ENCODE measurements around the gene SS18L1. TPM values are rescaled to one million over a fixed set of nuclear protein-coding genes. Genes with fewer than 3 reads are reported as not detected.

Gene SS18L1
- total and polyA plus RNA-seq, 10 of the 15 experiments (the other 5 are each of a cell fraction or from before 2014, with no cell fraction given): 1.8 to 20.0 (median 6.6) TPM

DNA sequence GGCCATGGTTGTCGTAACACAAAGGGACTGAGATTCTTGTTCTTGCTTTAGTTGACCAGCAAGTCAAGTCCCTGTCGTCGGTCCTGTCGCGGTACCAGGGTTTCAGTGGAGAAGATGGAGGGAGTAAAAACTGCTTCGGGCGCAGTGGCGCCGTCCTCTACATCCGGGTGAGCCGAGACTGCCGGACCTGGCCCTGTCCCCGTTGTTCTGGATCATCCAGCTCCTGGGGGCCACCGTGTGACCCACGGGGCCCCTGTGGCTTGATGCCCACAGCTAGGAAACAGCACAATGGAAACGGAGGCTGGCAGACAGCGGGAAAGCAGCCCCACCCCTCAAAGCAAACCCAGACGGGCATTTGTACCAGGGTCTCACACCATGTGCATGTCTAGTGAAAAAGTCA lies 54.2 kb downstream of the SS18L1 start:
- intact Hi-C loops (cut with micrococcal nuclease; ENCODE audit: unreplicated experiment): no loop called here
- no peak for FAIRE-seq
- 95% methylated on average over 18 of the region's 18 CpGs for WGBS (ENCODE audit: insufficient coverage, insufficient replicate concordance, low lambda C conversion rate, missing lambda C conversion rate)
- no peak for TF ChIP-seq CHD2 (IDR thresholded peaks at IDR 0.05; ENCODE audit: borderline replicate concordance, low read depth, low read length)
- no peak for TF ChIP-seq CHD4 (IDR thresholded peaks at IDR 0.05)
- TF ChIP-seq, protein P1, sequence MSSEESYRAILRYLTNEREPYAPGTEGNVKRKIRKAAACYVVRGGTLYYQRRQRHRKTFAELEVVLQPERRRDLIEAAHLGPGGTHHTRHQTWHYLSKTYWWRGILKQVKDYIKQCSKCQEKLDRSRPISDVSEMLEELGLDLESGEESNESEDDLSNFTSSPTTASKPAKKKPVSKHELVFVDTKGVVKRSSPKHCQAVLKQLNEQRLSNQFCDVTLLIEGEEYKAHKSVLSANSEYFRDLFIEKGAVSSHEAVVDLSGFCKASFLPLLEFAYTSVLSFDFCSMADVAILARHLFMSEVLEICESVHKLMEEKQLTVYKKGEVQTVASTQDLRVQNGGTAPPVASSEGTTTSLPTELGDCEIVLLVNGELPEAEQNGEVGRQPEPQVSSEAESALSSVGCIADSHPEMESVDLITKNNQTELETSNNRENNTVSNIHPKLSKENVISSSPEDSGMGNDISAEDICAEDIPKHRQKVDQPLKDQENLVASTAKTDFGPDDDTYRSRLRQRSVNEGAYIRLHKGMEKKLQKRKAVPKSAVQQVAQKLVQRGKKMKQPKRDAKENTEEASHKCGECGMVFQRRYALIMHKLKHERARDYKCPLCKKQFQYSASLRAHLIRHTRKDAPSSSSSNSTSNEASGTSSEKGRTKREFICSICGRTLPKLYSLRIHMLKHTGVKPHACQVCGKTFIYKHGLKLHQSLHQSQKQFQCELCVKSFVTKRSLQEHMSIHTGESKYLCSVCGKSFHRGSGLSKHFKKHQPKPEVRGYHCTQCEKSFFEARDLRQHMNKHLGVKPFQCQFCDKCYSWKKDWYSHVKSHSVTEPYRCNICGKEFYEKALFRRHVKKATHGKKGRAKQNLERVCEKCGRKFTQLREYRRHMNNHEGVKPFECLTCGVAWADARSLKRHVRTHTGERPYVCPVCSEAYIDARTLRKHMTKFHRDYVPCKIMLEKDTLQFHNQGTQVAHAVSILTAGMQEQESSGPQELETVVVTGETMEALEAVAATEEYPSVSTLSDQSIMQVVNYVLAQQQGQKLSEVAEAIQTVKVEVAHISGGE (CRISPR knock-in tag; IDR thresholded peaks at IDR 0.05): no peak
- TF ChIP-seq ZNF622 (IDR thresholded peaks at IDR 0.05): no peak
- no peak for TF ChIP-seq SMAD5 (IDR thresholded peaks at IDR 0.05; ENCODE audit: low read depth)
- TF ChIP-seq MYB (IDR thresholded peaks at IDR 0.05; ENCODE audit: borderline replicate concordance, low read depth, low read length): no peak
- no peak for TF ChIP-seq BCL11A (IDR thresholded peaks at IDR 0.05; ENCODE audit: low read depth, low read length)
- TF ChIP-seq ATF7 (IDR thresholded peaks at IDR 0.05; ENCODE audit: low read depth): no peak
- TF ChIP-seq, protein P2, sequence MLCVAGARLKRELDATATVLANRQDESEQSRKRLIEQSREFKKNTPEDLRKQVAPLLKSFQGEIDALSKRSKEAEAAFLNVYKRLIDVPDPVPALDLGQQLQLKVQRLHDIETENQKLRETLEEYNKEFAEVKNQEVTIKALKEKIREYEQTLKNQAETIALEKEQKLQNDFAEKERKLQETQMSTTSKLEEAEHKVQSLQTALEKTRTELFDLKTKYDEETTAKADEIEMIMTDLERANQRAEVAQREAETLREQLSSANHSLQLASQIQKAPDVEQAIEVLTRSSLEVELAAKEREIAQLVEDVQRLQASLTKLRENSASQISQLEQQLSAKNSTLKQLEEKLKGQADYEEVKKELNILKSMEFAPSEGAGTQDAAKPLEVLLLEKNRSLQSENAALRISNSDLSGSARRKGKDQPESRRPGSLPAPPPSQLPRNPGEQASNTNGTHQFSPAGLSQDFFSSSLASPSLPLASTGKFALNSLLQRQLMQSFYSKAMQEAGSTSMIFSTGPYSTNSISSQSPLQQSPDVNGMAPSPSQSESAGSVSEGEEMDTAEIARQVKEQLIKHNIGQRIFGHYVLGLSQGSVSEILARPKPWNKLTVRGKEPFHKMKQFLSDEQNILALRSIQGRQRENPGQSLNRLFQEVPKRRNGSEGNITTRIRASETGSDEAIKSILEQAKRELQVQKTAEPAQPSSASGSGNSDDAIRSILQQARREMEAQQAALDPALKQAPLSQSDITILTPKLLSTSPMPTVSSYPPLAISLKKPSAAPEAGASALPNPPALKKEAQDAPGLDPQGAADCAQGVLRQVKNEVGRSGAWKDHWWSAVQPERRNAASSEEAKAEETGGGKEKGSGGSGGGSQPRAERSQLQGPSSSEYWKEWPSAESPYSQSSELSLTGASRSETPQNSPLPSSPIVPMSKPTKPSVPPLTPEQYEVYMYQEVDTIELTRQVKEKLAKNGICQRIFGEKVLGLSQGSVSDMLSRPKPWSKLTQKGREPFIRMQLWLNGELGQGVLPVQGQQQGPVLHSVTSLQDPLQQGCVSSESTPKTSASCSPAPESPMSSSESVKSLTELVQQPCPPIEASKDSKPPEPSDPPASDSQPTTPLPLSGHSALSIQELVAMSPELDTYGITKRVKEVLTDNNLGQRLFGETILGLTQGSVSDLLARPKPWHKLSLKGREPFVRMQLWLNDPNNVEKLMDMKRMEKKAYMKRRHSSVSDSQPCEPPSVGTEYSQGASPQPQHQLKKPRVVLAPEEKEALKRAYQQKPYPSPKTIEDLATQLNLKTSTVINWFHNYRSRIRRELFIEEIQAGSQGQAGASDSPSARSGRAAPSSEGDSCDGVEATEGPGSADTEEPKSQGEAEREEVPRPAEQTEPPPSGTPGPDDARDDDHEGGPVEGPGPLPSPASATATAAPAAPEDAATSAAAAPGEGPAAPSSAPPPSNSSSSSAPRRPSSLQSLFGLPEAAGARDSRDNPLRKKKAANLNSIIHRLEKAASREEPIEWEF (IDR thresholded peaks at IDR 0.05; ENCODE audit: insufficient replicate concordance, low read depth, low read length): no peak
- TF ChIP-seq, protein P3, sequence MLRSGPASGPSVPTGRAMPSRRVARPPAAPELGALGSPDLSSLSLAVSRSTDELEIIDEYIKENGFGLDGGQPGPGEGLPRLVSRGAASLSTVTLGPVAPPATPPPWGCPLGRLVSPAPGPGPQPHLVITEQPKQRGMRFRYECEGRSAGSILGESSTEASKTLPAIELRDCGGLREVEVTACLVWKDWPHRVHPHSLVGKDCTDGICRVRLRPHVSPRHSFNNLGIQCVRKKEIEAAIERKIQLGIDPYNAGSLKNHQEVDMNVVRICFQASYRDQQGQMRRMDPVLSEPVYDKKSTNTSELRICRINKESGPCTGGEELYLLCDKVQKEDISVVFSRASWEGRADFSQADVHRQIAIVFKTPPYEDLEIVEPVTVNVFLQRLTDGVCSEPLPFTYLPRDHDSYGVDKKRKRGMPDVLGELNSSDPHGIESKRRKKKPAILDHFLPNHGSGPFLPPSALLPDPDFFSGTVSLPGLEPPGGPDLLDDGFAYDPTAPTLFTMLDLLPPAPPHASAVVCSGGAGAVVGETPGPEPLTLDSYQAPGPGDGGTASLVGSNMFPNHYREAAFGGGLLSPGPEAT (IDR thresholded peaks at IDR 0.05; ENCODE audit: low read depth): no peak
- TF ChIP-seq EZH2 (IDR thresholded peaks at IDR 0.05; ENCODE audit: borderline replicate concordance, control insufficient read depth, low read depth, low read length): no peak

More for the DNA sequence above, 54.2 kb downstream of the SS18L1 start:
- H3K79me2 ChIP-seq (ENCODE audit: control insufficient read depth, insufficient read depth, low read length): no peaks in the 10 kb centered on the region
- ChIA-PET RAD21 (ENCODE audit: unreplicated experiment) (no interaction called here), SMC1A (ENCODE audit: uncharacterized antibody, unreplicated experiment) (no interaction called here), CTCF (no interaction called here), POLR2A (no interaction called here)
- no peaks in the 10 kb centered on the region for H3K27me3 ChIP-seq (replicated peaks in 1 of 2; ENCODE audit: control insufficient read depth in 2 of 2, insufficient read depth in 2 of 2, low read length in 1 of 2)
- H3K9me3 ChIP-seq (replicated peaks; ENCODE audit: control insufficient read depth, insufficient read depth, low read length): no peaks in the 10 kb centered on the region
- no peak overlapping the region for H3K9ac ChIP-seq (ENCODE audit: control insufficient read depth, insufficient read depth, low read length)
- ATAC-seq: no peak
- in situ Hi-C loops (cut with MboI): no loop called here
- DNase-seq (ENCODE audit: low read depth, low spot score): no peak
- H3K36me3 ChIP-seq (ENCODE audit: control insufficient read depth in 2 of 2, insufficient read depth in 2 of 2, low read length in 1 of 2): peaks cover 16 to 28% of the 10 kb centered on the region in 2 experiments; a peak in 3 of 4 replicates
- no TSS peak for BruUV-seq (replicated peaks)
- H3K4me1 ChIP-seq (ENCODE audit: control insufficient read depth, insufficient read depth, low read length): peaks cover 22% of the 10 kb centered on the region
- H3K4me2 ChIP-seq (ENCODE audit: control insufficient read depth, insufficient read depth): no peak overlapping the region
- no peaks in the 10 kb centered on the region for H4K20me1 ChIP-seq (ENCODE audit: control insufficient read depth, insufficient read depth)
- H3K4me3 ChIP-seq: no peak overlapping the region
- H2AFZ ChIP-seq (ENCODE audit: control insufficient read depth, low read depth, low read length): no peak overlapping the region
- H3K27ac ChIP-seq (ENCODE audit: control insufficient read depth, insufficient read depth): no peak overlapping the region
